ENCODE measurements around the gene TTC34.
"Not testable (repeated sequence)": the region's sequence is repeated elsewhere in the genome, so short reads cannot be mapped to it uniquely, and the experiment has no call there.

Gene TTC34

DNA sequence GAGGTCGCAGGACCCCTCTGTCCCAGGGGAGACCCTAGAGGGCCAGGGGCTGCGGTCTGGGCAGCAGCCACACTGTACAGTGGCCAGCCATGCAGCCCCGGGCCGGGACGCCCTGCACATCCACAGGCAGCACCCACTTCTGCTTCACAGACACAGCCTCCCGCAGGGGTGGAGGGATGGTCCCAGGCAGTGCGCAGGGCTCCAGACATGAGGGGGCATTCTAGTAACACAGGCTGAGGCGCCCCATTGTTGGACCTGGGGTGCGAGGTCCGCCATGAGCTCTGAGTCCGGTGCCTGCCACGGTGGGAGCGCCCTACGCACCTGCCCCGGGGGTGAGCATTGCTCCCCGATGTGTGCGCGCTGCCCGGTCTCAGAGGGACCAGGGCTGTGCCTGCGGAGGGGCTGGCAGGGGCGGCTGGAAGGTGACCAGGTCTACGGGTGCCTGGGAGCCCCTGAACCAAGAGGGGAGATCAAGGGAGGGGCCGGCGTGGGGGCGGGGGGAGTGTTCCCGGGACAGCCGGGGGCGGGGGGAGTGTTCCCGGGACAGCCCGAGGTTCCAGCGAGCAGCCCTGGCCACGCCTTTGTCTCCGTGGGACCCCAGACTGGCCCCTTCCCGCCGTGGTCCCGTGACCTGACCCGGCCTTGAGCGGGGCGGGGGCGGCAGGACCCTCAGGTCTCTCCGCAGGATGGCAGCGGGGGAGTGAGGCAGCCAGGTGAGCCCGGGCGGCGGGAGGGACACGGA is 173.1 kb downstream of the TTC34 start:
- no peak for DNase-seq (ENCODE audit: low read depth)

DNA sequence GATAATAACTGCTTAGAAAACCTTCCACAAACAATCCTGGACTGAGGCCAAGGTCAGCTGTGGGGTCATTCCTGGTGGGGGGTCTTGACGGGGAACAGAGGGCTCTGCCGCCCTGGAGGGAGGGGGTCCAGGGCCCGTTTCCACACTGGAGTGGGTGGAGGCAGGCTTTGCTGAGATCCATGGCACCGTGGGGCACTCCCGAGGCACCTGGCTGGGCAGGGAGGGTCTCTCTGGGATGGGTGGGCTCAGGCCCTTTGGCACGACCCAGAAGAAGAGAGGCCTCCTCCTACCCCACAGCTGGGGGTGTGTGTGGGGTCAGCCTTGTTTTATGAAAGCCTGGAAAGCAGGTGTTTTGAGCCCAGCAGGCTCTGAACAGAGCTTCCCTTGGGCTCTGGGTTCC is 173.7 kb downstream of the TTC34 start:
- DNase-seq (ENCODE audit: low read depth): no peak

DNA sequence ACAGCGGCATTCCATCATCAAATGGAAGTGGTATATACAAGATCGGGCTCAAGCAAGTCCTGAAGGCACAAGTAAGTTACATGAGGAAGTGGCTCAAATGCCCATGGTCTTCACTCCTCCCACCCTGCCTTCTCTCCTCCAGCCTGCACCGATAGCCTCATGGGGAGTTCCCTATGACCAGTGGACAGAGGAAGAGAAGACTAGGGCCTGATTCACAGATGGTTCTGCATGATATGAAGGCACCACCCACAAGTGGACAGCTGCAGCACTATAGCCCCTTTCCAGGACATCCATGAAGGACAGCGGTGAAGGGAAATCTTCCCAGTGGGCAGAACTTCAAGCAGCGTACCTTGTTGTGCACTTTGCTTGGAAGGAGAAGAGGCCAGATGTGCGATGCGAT is 175.7 kb downstream of the TTC34 start:
- not testable (repeated sequence) for DNase-seq (ENCODE audit: low read depth)

DNA sequence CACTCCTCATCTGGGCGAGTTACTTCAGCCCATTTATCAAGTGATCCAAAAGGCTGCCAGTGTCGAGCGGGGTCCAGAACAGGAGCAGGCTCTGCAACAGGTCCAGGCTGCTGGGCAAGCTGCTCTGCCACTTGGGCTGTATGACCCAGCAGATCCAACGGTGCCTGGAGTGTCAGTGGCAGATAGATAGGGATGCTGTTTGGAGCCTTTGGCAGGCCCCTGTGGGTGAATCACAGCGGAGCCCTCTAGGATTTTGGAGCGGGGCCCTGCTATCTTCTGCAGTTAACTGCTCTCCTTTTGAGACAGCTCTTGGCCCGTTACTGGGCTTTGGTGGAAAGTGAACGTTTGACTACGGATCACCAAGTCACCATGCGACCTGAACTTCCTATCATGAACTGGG is 176.2 kb downstream of the TTC34 start:
- DNase-seq (ENCODE audit: low read depth): no peak

DNA sequence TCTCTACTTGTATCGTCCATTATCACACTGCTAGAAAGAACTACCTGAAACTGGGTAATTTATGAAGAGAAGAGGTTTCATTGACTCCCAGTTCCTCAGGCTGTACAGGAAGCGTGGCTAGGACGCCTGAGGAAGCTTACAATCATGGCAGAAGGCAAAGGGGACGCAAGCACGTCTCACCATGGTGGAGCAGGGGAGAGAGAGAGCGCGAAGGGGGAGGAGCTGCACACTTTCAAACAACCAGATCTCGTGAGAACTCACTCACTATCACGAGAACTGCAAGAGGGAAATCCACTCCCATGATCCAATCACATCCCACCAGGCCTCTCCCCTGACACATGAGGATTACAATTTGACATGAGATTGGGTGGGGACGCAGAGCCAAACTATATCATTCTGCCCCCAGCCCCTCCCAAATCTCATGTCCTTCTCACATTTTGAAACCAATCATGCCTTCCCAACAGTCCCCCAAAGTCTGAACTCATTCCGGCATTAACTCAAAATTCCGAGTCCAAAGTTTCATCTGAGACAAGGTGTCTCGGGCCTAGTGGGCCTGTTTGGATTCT is 176.7 kb downstream of the TTC34 start:
- DNase-seq (ENCODE audit: low read depth): no peak

DNA sequence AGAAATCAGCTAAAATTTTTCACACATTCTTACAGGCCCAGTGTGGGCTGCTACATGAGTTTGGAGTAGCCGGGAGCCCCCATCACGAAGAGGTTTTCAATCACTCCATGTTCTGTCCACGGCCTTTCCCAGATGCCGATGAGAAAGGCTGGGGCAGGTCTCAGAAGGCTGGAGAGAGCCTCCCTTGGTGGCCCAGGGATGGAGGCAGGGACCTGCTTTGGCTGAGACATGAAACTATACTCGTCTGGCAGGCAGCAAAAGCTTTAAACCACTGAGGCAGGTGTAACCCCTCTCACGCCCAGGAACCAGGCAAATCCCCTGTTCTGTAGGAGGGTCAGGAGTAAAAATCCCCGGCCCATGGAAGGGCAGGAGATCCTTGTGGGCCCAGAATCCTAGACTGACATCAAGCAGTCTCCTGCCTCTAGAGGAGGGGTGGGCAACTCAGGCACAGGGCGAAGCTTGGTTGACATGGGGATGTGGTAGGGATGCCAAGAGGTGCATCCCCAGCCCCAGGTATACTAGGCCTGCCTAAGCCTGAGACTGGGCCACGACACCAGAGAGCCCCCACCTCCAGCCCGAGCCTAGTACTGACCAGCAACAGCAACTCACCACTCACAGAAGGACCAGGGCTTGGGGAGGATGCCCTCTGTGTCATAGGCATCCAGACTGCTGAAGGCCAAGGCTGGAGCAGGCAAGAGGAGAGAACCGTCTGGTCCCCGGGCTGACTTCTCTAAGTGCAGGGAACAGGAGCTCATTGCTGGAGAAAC is 177.7 kb downstream of the TTC34 start:
- DNase-seq (ENCODE audit: low read depth): no peak

DNA sequence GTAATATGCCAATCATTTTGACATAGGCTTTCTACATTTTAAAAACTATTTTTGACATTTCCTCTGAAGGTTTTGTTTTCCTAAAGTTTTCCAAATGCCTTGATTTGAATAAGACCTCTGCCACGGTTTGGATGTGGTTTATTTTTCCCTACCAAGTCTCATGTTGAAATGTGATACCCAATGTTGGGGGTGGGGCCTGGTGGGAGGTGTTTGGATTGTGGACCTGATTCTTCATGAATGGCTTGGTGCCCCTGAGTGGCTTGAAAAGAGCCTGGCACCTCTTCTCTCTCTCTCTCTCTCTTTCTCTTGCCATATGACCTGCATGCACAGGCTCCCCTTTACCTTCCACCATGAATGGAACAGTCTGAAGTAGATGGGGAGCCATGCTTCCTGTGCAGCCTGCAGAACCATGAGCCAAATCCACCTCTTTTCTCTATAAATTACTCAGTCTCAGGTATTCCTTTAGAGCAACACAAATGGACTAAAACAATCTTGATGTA is 183.5 kb downstream of the TTC34 start:
- DNase-seq (ENCODE audit: low read depth): no peak

DNA sequence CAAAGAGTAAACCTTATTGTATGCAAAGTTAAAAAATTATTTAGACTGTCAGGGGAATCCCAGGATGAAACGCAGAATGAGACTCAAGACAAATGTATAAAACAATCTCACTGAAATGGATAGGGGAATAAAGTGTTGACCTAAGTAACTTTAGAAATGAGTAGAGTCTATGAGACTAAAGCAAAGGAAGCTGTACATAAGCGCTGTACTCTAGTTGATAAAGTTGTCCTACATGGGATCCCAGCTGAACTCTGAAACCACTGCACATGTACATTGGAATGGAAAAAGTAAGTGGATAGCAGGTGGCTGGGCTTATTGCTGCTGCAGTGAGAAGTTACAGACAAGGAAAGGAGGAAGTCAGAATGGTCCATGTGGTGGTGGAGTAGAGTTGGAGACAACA is 187.3 kb downstream of the TTC34 start:
- no peak for DNase-seq (ENCODE audit: low read depth)

DNA sequence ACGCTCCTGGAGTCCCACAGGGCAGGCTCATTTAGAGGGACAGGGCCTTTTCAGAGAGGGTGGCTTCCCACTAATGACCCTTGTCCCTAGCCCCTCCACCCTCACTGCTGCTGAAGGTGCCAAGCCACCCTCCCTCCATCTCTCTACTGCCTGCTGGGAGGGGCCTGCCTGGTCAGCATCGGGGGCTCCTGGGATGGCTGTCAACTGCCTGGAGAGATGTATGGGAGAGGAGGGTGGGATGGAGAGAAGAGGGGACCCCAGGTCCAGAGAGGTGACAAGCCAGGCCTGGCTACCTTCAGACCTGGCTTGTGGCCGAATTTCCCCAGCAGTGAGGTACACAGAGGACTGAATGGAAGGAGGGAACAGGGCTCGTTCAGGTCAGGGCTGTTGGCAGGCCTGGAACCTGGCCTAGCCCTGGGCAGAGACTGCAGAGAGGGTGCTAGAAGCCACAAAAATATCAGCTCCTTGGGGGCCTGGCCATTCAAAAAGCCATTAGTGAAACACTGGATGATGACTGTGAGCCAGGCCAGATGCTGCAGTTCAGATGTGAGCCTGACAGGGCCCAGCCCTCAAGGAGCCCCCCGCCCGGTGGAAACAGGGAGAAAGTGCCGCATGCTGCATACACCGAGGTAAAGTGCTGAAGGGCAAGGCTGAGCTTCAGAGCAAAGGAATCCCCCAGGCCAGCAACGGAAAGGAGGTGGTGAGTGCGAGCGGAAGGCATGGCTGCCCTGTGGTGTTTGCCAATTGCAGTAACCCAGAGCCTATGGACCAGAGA is 188.7 kb downstream of the TTC34 start:
- no peak for DNase-seq (ENCODE audit: low read depth)

DNA sequence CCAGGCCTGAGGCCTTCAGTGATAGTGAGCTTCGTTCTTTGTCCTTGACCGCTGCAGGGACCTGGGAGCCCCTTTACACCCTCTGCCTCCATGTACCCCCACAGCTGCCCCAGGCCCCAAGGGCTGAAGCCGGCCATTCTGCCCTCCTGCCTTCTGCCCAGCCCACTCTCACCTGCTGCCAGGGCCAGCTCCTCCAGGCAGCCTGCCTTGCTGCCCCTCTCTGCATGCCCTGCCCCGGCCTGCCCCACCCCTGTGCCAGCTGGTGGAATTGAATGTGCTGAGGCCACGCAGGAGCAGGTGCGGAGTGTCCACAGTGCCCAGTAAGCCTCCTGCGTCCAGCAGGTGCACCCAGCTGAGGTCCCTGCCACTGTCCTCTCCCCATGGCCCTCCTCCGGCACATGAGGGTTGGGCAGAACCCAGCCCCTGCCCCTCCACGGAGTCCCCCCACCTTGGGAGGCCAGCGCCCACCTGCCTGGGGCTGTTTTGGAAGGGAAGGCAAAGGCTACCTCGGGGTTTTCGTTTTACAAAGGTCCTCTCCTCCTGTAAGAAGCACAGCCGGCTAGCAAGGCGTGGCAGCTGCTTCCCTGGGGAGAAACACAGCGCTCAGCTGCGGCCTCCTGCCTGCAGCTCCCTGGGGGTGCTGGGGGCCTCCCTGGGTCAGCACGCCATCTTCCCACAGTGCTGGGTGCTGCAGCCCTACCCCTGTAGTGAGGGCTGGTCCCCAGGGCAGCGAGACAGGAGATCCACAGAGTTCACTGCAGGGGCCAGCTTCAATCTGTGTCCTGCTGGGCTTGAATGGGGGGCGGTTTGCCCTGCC is 189.7 kb downstream of the TTC34 start:
- DNase-seq (ENCODE audit: low read depth): no peak

DNA sequence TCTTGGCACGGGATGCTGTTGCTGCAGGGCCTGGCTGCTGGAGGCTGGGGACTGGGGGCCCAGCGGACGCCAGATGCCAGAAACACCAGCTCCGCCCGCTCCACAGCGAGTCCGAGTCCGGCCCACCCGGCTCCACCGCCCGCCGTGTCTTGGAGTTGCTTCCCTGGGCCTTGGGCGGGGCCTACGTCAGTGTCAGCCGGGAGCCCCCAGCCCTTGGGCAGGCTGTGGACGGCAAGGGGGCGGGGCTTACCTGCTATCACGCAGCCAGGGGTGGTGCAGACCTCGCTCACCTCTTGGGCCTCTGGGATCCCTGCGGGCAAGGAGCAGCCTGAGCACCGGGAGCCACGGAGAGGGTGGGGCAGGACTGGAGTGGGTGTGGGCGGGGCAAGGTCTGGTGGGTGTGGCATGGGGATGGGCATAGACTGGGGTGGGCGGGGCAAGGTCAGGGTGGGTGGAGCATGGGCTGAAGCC is 190.4 kb downstream of the TTC34 start:
- DNase-seq (ENCODE audit: low read depth): no peak

DNA sequence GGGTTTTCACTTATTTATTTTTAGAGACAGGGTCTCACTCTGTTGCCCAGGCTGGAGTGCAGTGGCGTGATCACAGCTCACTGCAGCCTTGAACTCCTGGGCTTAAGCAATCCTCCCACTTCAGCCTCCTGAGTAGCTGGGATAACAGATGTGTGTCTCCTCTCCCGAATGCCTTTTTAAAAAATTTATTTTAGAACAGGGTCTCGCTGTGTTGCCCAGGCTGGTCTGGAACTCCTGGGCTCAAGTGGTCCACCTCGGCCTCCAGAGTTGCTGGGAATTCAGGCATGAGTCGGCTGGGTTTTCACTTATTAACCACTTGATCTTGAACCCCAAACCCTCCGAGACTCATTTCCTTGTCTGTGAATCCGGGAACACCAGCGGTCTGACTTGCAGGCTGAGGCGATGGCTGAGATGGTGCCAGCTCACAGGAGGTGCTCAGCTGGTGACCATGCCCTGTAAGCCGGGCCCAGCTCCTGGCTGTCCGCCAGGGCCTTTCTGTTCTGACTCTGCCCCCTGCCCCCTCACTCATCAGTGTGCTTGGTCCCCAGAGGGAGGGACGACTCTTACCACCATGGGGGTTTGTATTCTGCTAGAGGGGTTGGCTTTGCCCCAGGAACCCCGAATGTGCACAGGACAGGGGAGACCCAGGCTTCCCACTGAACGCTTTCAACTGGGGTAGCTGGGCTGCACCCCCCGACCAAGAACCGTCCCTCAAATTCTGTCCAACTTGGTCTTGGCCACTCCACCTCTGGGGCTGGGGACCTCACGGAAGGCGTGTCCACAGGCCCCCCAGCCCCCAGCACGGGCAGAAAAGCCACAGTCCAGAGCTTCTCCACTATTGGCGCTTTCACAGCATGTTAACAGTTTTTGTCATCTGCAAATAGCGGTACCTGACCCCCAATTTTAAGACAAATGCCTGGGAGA is 191.2 kb downstream of the TTC34 start:
- DNase-seq (ENCODE audit: low read depth): no peak

DNA sequence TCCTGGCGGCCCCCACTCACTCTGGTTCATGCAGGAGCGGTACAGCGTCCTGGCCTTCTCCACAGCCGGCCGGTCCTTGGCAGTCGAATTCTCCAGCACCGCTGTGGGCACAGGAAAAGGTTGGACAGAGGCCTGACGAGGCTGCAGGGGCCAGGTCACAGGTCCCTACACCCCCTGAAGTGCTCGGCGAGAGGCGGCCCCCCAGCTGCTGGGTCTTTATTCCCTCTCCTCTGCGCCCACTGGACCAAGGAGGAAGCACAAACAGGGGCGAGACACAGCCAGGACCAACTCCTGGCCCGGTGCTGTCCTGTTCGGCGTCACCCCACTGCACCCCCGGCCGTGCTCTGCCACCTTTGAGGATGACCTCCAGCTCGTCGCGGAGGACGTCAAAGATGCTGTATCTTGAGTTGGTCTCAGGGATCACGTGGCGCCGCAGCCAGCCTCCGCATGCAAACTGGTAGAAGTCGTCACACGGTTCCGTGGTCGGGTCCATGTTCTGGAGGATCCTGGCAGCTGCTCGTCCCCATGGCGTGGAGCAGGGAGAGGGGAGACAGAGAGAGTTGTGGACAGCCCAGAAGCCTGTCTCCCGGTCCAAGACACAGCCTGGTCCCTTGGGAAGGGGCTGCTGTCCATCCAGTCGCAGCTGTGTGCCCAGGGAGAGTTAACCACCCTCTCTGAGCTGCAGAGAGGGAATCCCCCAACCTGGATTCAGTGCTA is 192.0 kb downstream of the TTC34 start:
- no peak for DNase-seq (ENCODE audit: low read depth)

DNA sequence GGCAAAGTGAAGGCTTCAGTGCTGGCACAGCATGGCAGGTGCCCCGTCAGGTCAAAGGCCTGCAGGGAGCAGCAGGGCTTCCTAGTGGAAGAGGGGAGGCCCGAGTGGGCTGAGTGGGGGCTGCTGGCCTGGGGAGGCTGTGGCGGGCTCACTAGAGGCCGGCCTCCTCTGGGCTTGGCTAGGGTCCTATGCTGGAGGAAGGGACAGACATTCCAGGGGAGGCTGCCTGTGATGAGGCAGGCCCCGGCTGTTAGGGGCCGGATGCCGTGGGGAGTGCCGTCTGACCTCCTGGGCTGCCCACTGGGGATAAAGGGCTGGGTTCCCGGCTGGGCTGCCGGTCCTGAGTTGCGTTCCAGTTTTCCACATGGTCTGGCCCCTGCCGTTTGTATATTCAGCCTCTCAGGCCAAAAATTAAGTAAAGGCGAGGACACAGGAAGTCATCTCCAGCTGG is 193.8 kb downstream of the TTC34 start:
- no peak for DNase-seq (ENCODE audit: low read depth)

DNA sequence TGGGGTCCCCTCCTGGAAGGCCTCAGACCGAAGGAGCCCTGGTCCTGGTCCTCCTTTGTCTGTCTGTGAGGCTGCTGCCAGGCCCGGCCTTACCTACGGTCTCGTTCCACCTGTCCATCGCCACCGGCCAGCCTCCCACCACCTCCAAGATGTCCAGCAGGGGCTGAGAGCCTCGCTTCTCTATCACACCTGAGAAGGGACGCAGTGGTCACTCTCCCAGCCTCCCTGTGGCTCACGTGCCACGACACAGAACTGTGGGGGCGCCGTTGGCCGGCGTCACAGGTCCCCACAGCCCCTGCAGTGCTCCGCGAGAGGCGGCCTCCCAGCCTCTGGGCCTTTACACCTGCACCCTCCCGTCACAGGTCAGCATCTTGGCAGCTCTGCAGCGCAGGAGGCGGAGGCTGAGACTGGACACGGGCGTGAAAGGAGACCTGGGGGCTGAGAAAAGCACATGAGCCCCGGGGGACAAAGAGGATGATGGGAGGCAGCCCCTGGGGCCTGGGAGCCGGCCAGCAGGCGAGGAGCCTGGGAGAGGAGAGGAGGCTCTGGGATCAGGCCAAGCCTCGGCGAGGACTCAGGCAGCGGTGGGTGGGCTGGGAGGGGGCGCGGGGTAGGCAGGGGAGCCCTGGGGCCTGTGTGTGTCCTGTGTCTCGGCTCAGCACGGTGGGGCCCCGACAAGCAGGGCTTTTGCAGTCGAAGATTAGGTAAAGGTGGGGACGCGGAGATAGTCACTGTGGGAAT is 194.4 kb downstream of the TTC34 start:
- no peak for DNase-seq (ENCODE audit: low read depth)

DNA sequence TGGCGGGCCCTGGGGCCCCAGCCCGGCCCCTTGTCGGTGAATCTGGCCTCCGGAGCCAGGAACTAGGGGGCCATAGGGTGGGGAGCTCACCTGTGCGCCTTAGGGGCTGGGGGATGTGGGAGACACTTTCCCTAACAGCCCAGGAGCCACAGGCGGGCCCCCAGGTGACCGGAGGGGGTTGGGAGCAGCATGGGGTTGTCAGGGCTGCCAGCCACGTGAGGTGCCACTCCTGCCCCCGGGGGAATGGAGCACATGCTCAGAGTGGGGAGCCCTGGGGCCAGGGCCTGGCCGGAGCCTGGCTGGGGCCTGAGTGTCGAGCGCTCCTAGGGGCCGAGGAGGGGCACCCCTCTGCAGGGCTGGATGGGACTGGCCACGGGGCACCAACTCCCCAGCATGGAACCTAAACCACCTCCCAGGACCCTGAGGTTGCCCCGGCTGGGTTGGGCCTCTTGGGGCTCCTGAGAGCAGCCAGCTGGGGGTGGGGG is 195.1 kb downstream of the TTC34 start:
- no peak for DNase-seq (ENCODE audit: low read depth)

DNA sequence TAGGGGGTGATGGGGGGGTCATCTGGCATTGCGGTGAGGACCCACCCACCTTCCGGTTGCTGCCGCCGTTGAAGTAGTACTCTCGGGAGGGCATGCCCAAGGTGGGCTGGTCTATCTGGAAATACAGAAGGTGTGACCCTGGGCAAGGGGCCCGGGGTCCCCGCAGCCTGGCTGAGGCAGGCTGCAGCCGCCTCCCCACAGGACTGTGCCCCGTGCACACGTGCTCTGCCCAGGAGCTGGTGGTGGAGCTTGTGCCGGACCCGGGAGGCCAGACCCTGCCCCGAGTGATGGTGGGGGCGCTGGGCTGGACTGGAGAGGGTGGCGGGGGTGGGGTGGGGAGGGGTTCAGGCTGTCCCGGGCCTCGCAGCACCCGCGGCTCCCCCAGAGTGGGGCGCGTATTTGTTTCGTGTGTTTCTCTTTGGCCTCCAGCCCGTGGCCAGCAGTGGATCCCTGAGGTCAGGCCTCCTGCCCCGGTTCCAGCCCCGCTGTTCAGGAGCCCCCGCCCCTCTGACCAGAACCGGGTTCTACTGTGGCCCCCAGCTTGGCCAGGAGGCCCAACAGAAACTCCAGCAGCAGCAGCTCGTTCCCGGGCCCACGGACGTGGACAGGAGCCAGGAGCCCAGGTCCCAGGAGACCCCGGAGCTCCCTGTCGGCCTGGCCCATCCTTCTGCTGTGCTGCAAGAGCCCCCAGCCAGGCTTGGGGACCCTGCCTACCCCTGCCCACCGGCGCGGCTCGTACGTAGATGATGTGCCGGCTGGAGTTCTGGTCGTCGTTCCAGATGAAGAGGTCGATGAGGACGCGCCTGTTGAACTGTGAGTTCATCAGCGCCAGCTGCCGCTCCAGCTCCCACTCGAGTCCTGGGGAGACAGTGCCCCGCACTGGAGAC is 195.7 kb downstream of the TTC34 start:
- no peak for DNase-seq (ENCODE audit: low read depth)
